K562 (cell line): ENCODE measurements around the gene KRTAP20-3.

ENCODE experiments used
- EZH2 ChIP-seq: IDR thresholded peaks from 2 replicates; pipeline ENCODE4 v1.6.1; 2012; ENCODE audit warnings: low read depth, mild to moderate bottlenecking, inconsistent platforms, low read length, borderline replicate concordance
- TF ChIP-seq, protein P1 (sequence below): fragments of 450-650 bp; formaldehyde crosslinking; IDR thresholded peaks from 2 replicates; pipeline ENCODE4 v1.4.0; 2020; ENCODE audit warnings: mild to moderate bottlenecking, moderate library complexity

DNA sequence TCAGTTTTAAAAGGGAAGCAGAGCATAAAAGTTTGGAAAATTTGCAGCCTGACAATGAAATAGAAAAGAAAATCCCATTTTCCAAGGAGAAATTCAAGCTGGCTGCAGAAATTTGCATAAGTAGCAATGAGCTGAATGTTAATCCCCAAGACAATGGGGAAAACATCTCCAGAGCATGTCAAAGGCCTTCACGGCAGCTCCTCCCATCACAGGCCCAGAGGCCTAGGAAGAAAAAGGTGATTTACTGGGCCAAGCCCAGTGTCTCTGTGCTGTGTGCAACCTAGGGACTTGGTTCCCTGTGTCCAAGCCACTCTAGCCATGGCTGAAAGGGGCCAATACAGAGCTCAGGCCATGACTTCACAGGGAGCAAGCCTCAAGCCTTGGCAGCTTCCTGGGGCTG is 26.1 kb downstream of the KRTAP20-3 start:
- TF ChIP-seq, protein P1, sequence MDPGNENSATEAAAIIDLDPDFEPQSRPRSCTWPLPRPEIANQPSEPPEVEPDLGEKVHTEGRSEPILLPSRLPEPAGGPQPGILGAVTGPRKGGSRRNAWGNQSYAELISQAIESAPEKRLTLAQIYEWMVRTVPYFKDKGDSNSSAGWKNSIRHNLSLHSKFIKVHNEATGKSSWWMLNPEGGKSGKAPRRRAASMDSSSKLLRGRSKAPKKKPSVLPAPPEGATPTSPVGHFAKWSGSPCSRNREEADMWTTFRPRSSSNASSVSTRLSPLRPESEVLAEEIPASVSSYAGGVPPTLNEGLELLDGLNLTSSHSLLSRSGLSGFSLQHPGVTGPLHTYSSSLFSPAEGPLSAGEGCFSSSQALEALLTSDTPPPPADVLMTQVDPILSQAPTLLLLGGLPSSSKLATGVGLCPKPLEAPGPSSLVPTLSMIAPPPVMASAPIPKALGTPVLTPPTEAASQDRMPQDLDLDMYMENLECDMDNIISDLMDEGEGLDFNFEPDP (CRISPR knock-in tag) = no peak
- no peak for TF ChIP-seq EZH2
